ENCODE measurements around the gene JUND.

GRCh38 chr19:18270326-18270725 lies 11.1 kb downstream of the JUND start:
- TF ChIP-seq EGR1 (IDR thresholded peaks at IDR 0.05) (no peak), RAD21 (IDR thresholded peaks at IDR 0.05; ENCODE audit: low read depth) (no peak), TAF1 (IDR thresholded peaks at IDR 0.05; ENCODE audit: low read depth) (no peak), EP300 (IDR thresholded peaks at IDR 0.05; ENCODE audit: borderline replicate concordance) (no peak), TEAD4 (IDR thresholded peaks at IDR 0.05) (no peak), FOXM1 (IDR thresholded peaks at IDR 0.05; ENCODE audit: borderline replicate concordance, low read depth) (no peak), CREB1 (IDR thresholded peaks at IDR 0.05; ENCODE audit: low read depth) (no peak), NFIC (IDR thresholded peaks at IDR 0.05) (no peak), ZBTB7A (IDR thresholded peaks at IDR 0.05; ENCODE audit: low read depth) (no peak), MAX (IDR thresholded peaks at IDR 0.05) (no peak)
